HepG2 (cell line): Measurements from ENCODE around the gene LRRC8D. TPM values are rescaled to one million over a fixed set of nuclear protein-coding genes. Genes with fewer than 3 reads are reported as not detected.

Experiments
- CSRNP1 ChIP-seq: sonication (generic); formaldehyde crosslinking; IDR thresholded peaks from 2 replicates; pipeline ENCODE4 v1.8.1; 2023; ENCODE audit warnings: mild to moderate bottlenecking, missing genetic modification reagents
- DNMT1 ChIP-seq: sonication (generic); formaldehyde crosslinking; IDR thresholded peaks from 2 replicates; pipeline ENCODE4 v1.5.1; 2020; ENCODE audit warnings: mild to moderate bottlenecking, missing genetic modification reagents
- EED ChIP-seq: sonication (generic); formaldehyde crosslinking; IDR thresholded peaks from 2 replicates; pipeline ENCODE4 v1.5.0; 2020; ENCODE audit warnings: mild to moderate bottlenecking, missing genetic modification reagents
- FUBP1 ChIP-seq: sonication (generic); formaldehyde crosslinking; IDR thresholded peaks from 2 replicates; pipeline ENCODE4 v1.5.1; 2020; ENCODE audit warnings: missing genetic modification reagents, mild to moderate bottlenecking, borderline replicate concordance
- NFRKB ChIP-seq: fragments of 450-650 bp; IDR thresholded peaks from 2 replicates; pipeline ENCODE4 v1.6.1; 2017
- NR2F2 ChIP-seq: IDR thresholded peaks from 2 replicates; pipeline ENCODE4 v1.6.1; 2012; ENCODE audit warnings: low read depth, inconsistent platforms, borderline replicate concordance
- RBM39 ChIP-seq: fragments of 200-400 bp; formaldehyde crosslinking; IDR thresholded peaks from one replicate; pipeline ENCODE4 v1.6.1; 2018; ENCODE audit warnings: antibody characterized with exemption, mild to moderate bottlenecking, low read depth, low read length; ENCODE audit not compliant: poor library complexity, severe bottlenecking
- SIN3B ChIP-seq: fragments of 150-350 bp; IDR thresholded peaks from 2 replicates; pipeline ENCODE4 v1.6.1; 2014; ENCODE audit warnings: low read length
- ZNF274 ChIP-seq: sonication (generic); formaldehyde crosslinking; IDR thresholded peaks from 2 replicates; pipeline ENCODE4 v1.5.1; 2020; ENCODE audit warnings: mild to moderate bottlenecking, missing genetic modification reagents
- ZNF629 ChIP-seq: sonication (generic); formaldehyde crosslinking; conservative IDR thresholded peaks from 2 replicates; pipeline ENCODE4 v1.5.0; 2020; ENCODE audit warnings: missing genetic modification reagents
- ZNF776 ChIP-seq: sonication (generic); formaldehyde crosslinking; IDR thresholded peaks from 2 replicates; pipeline ENCODE4 v1.4.0; 2020; ENCODE audit warnings: mild to moderate bottlenecking, missing genetic modification reagents
- ZSCAN29 ChIP-seq: sonication (generic); formaldehyde crosslinking; conservative IDR thresholded peaks from 2 replicates; pipeline ENCODE4 v1.4.0; 2020; ENCODE audit warnings: mild to moderate bottlenecking, missing genetic modification reagents
- polyA plus RNA-seq, 8 experiments: library from polyadenylated mRNA; depleted of rRNA in 3 of 8; stranded (reverse) in 7 of 8; unstranded in 1 of 8; fragments of >200 nt; fragmentation: Illumina TruSeq in 4 of 8; extraction: Trizol in 4 of 8; gene quantifications; 2 replicates each; pipeline versions ENCODE4 v1.2.1 to v1.2.3, GENCODE V29; 2011 to 2016; ENCODE audit warnings: low read depth in 4 of 8, missing spikeins in 1 of 8, mixed read lengths in 1 of 8; ENCODE audit not compliant: insufficient read depth in 1 of 8
- total RNA-seq, 5 experiments: library from RNA; depleted of rRNA; stranded (reverse); fragments of >200 nt; fragmentation: Illumina TruSeq; extraction: Trizol; gene quantifications; 2 replicates each; pipeline ENCODE4 v1.2.3, GENCODE V29; 2016; ENCODE audit warnings: low read depth in 1 of 5
- TF ChIP-seq, protein P1 (sequence below): sonication (generic); formaldehyde crosslinking; IDR thresholded peaks from 2 replicates; pipeline ENCODE4 v1.4.0; 2020; ENCODE audit warnings: missing genetic modification reagents, mild to moderate bottlenecking, borderline replicate concordance
- TF ChIP-seq, protein P2 (sequence below): sonication (generic); formaldehyde crosslinking; IDR thresholded peaks from 2 replicates; pipeline ENCODE4 v1.4.0; 2020; ENCODE audit warnings: missing genetic modification reagents
- TF ChIP-seq, protein P3 (sequence below): sonication (generic); formaldehyde crosslinking; IDR thresholded peaks from 2 replicates; pipeline ENCODE4 v1.4.0; 2020; ENCODE audit warnings: missing genetic modification reagents, borderline replicate concordance

LRRC8D gene
- total and polyA plus RNA-seq, 2 of the 13 experiments (the other 11 are each of a cell fraction or from before 2014, with no cell fraction given): 29.9 to 45.5 TPM

GRCh38 chr1:89834083-89834704, 13.4 kb downstream of the LRRC8D start (continued):
- TF ChIP-seq ZNF776 (CRISPR knock-in tag) (no peak), RBM39 (no peak), EED (no peak), ZSCAN29 (CRISPR knock-in tag) (no peak), CSRNP1 (CRISPR knock-in tag) (no peak), DNMT1 (CRISPR knock-in tag) (no peak), SIN3B (no peak), ZNF274 (CRISPR knock-in tag) (no peak), ZNF629 (CRISPR knock-in tag) (peak; percentile 99), NR2F2 (0 out of 2 replicates have a peak, but pooled peaks have one; percentile 39), NFRKB (no peak), FUBP1 (CRISPR knock-in tag) (no peak)
- TF ChIP-seq, protein P1, sequence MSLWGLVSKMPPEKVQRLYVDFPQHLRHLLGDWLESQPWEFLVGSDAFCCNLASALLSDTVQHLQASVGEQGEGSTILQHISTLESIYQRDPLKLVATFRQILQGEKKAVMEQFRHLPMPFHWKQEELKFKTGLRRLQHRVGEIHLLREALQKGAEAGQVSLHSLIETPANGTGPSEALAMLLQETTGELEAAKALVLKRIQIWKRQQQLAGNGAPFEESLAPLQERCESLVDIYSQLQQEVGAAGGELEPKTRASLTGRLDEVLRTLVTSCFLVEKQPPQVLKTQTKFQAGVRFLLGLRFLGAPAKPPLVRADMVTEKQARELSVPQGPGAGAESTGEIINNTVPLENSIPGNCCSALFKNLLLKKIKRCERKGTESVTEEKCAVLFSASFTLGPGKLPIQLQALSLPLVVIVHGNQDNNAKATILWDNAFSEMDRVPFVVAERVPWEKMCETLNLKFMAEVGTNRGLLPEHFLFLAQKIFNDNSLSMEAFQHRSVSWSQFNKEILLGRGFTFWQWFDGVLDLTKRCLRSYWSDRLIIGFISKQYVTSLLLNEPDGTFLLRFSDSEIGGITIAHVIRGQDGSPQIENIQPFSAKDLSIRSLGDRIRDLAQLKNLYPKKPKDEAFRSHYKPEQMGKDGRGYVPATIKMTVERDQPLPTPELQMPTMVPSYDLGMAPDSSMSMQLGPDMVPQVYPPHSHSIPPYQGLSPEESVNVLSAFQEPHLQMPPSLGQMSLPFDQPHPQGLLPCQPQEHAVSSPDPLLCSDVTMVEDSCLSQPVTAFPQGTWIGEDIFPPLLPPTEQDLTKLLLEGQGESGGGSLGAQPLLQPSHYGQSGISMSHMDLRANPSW (CRISPR knock-in tag): no peak
- TF ChIP-seq, protein P2, sequence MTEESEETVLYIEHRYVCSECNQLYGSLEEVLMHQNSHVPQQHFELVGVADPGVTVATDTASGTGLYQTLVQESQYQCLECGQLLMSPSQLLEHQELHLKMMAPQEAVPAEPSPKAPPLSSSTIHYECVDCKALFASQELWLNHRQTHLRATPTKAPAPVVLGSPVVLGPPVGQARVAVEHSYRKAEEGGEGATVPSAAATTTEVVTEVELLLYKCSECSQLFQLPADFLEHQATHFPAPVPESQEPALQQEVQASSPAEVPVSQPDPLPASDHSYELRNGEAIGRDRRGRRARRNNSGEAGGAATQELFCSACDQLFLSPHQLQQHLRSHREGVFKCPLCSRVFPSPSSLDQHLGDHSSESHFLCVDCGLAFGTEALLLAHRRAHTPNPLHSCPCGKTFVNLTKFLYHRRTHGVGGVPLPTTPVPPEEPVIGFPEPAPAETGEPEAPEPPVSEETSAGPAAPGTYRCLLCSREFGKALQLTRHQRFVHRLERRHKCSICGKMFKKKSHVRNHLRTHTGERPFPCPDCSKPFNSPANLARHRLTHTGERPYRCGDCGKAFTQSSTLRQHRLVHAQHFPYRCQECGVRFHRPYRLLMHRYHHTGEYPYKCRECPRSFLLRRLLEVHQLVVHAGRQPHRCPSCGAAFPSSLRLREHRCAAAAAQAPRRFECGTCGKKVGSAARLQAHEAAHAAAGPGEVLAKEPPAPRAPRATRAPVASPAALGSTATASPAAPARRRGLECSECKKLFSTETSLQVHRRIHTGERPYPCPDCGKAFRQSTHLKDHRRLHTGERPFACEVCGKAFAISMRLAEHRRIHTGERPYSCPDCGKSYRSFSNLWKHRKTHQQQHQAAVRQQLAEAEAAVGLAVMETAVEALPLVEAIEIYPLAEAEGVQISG (CRISPR knock-in tag): no peak
- TF ChIP-seq, protein P3, sequence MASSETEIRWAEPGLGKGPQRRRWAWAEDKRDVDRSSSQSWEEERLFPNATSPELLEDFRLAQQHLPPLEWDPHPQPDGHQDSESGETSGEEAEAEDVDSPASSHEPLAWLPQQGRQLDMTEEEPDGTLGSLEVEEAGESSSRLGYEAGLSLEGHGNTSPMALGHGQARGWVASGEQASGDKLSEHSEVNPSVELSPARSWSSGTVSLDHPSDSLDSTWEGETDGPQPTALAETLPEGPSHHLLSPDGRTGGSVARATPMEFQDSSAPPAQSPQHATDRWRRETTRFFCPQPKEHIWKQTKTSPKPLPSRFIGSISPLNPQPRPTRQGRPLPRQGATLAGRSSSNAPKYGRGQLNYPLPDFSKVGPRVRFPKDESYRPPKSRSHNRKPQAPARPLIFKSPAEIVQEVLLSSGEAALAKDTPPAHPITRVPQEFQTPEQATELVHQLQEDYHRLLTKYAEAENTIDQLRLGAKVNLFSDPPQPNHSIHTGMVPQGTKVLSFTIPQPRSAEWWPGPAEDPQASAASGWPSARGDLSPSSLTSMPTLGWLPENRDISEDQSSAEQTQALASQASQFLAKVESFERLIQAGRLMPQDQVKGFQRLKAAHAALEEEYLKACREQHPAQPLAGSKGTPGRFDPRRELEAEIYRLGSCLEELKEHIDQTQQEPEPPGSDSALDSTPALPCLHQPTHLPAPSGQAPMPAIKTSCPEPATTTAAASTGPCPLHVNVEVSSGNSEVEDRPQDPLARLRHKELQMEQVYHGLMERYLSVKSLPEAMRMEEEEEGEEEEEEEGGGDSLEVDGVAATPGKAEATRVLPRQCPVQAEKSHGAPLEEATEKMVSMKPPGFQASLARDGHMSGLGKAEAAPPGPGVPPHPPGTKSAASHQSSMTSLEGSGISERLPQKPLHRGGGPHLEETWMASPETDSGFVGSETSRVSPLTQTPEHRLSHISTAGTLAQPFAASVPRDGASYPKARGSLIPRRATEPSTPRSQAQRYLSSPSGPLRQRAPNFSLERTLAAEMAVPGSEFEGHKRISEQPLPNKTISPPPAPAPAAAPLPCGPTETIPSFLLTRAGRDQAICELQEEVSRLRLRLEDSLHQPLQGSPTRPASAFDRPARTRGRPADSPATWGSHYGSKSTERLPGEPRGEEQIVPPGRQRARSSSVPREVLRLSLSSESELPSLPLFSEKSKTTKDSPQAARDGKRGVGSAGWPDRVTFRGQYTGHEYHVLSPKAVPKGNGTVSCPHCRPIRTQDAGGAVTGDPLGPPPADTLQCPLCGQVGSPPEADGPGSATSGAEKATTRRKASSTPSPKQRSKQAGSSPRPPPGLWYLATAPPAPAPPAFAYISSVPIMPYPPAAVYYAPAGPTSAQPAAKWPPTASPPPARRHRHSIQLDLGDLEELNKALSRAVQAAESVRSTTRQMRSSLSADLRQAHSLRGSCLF (CRISPR knock-in tag): no peak
